ENCODE results near the gene GIMAP4. TPM values are rescaled to one million over a fixed set of nuclear protein-coding genes. Genes with fewer than 3 reads are reported as not detected.
A peak's percentile ranks its signal among the peaks of the same experiment; 100 is the strongest.

The GIMAP4 gene
- total RNA-seq, 1 donor from 2014 or later = not detected

- Mint-ChIP-seq H3K27me3 (ENCODE audit: low read depth) (peaks cover 3% of the 10 kb centered on the region), H3K9me3 (peaks cover 4% of the 10 kb centered on the region), H3K4me3 (no peak overlapping the region), H3K27ac (ENCODE audit: unreplicated experiment) (no peak overlapping the region), H3K4me1 (no peaks in the 10 kb centered on the region), H3K36me3 (ENCODE audit: low read depth) (no peaks in the 10 kb centered on the region)
- no peak for TF ChIP-seq CTCF (conservative IDR thresholded peaks at IDR 0.05)
- DNase-seq (ENCODE audit: low read depth, low spot score) = no peak
Measured at GRCh38 chr7:150538259-150538658, 28.9 kb upstream of the GIMAP4 start.

- DNase-seq (ENCODE audit: low read depth, low spot score) = no peak
- no peak for TF ChIP-seq CTCF (conservative IDR thresholded peaks at IDR 0.05)
- H3K36me3 Mint-ChIP-seq (ENCODE audit: low read depth) = peaks cover 4% of the 10 kb centered on the region
- peaks cover 12% of the 10 kb centered on the region for H3K9me3 Mint-ChIP-seq
- H3K27me3 Mint-ChIP-seq (ENCODE audit: low read depth) = peaks cover 44% of the 10 kb centered on the region
- H3K27ac Mint-ChIP-seq (ENCODE audit: unreplicated experiment) = no peak overlapping the region
- H3K4me3 Mint-ChIP-seq = no peak overlapping the region
- H3K4me1 Mint-ChIP-seq = no peaks in the 10 kb centered on the region
Measured at GRCh38 chr7:150553163-150553562, 14.0 kb upstream of the GIMAP4 start.

- H3K36me3 Mint-ChIP-seq (ENCODE audit: low read depth) = peaks cover 4% of the 10 kb centered on the region
- TF ChIP-seq CTCF (conservative IDR thresholded peaks at IDR 0.05) = no peak
- H3K27me3 Mint-ChIP-seq (ENCODE audit: low read depth) = peaks cover 46% of the 10 kb centered on the region
- H3K9me3 Mint-ChIP-seq = peaks cover 24% of the 10 kb centered on the region
- no peak for DNase-seq (ENCODE audit: low read depth, low spot score)
- peak overlapping the region; percentile 31 for H3K27ac Mint-ChIP-seq (ENCODE audit: unreplicated experiment)
- no peak overlapping the region for H3K4me3 Mint-ChIP-seq
- no peaks in the 10 kb centered on the region for H3K4me1 Mint-ChIP-seq
Measured at GRCh38 chr7:150556521-150557138, 10.6 kb upstream of the GIMAP4 start.

- Mint-ChIP-seq H3K4me3 (no peak overlapping the region), H3K4me1 (no peaks in the 10 kb centered on the region), H3K9me3 (peaks cover 12% of the 10 kb centered on the region), H3K27ac (ENCODE audit: unreplicated experiment) (no peak overlapping the region), H3K27me3 (ENCODE audit: low read depth) (peaks cover 14% of the 10 kb centered on the region), H3K36me3 (ENCODE audit: low read depth) (peaks cover 2% of the 10 kb centered on the region)
- no peak for DNase-seq (ENCODE audit: low read depth, low spot score)
- no peak for TF ChIP-seq CTCF (conservative IDR thresholded peaks at IDR 0.05)
Measured at GRCh38 chr7:150560486-150560885, 6.7 kb upstream of the GIMAP4 start.

- no peak for TF ChIP-seq CTCF (conservative IDR thresholded peaks at IDR 0.05)
- Mint-ChIP-seq H3K9me3 (peaks cover 12% of the 10 kb centered on the region), H3K27me3 (ENCODE audit: low read depth) (peaks cover 16% of the 10 kb centered on the region), H3K4me3 (no peak overlapping the region), H3K4me1 (no peaks in the 10 kb centered on the region), H3K36me3 (ENCODE audit: low read depth) (no peaks in the 10 kb centered on the region), H3K27ac (ENCODE audit: unreplicated experiment) (no peak overlapping the region)
- DNase-seq (ENCODE audit: low read depth, low spot score) = no peak
Measured at GRCh38 chr7:150562919-150563318, 4.3 kb upstream of the GIMAP4 start.
